ENCODE measurements around the gene MRPL49.

- TF ChIP-seq POLR2A (IDR thresholded peaks at IDR 0.05) (no peak), CTCF (IDR thresholded peaks at IDR 0.05) (no peak)
Measured at GRCh38 chr11:65078786-65079342, 43.3 kb upstream of the MRPL49 start.
